SK-MEL-5 (cell line): ENCODE data around the gene RCC2. TPM values are rescaled to one million over a fixed set of nuclear protein-coding genes. Genes with fewer than 3 reads are reported as not detected.
"Not testable (repeated sequence)": the region's sequence is repeated elsewhere in the genome, so short reads cannot be mapped to it uniquely, and the experiment has no call there.

Experiments used
- DNase-seq: peaks from one replicate; pipeline ENCODE4 v3.0.0-alpha.2; 2016; ENCODE audit warnings: low read depth, low spot score
- in situ Hi-C: cut with HindIII; loops from 2 replicates; pipeline ENCODE4 v1.10.0; 2016; ENCODE audit warnings: low sequenced_read_pairs, high pct_unique_total_duplicates, low pct_unique_long_range_greater_than_20kb
- total RNA-seq: library from RNA; depleted of rRNA; stranded (reverse); fragments of >200 nt; shearing (Covaris generic); gene quantifications from 2 replicates; pipeline ENCODE4 v1.2.3, GENCODE V29; 2014

Gene RCC2
- total RNA-seq, 1 experiment from 2014 or later, result 46.3 TPM

GRCh38 chr1:17452686-17453085, 13.2 kb upstream of the RCC2 start:
- in situ Hi-C loops, result no loop called here
- DNase-seq, result no peak

- in situ Hi-C loops, result not testable (repeated sequence)
These were observed 12.7 kb upstream of the RCC2 start for GRCh38 chr1:17452203-17452602.

GRCh38 chr1:17451731-17452130, 12.3 kb upstream of the RCC2 start:
- in situ Hi-C loops, result no loop called here
- no peak for DNase-seq

More at GRCh38 chr1:17452203-17452602, 12.7 kb upstream of the RCC2 start:
- DNase-seq, result not testable (repeated sequence)

GRCh38 chr1:17447501-17447992, 8.1 kb upstream of the RCC2 start:
- DNase-seq, result no peak
- in situ Hi-C loops, result no loop called here

- DNase-seq, result no peak
- in situ Hi-C loops, result no loop called here
These were observed 3.4 kb upstream of the RCC2 start for GRCh38 chr1:17442841-17443240.

- no peak for DNase-seq
- in situ Hi-C loops, result no loop called here
These were observed 2.5 kb upstream of the RCC2 start for GRCh38 chr1:17441993-17442357.

- in situ Hi-C loops, result no loop called here
- DNase-seq, result no peak
These were observed 2.0 kb upstream of the RCC2 start for GRCh38 chr1:17441265-17441992.

- no peak for DNase-seq
- in situ Hi-C loops, result no loop called here
These were observed 1.3 kb upstream of the RCC2 start for GRCh38 chr1:17440827-17441168.

- no peak for DNase-seq
- in situ Hi-C loops, result no loop called here
These were observed 773 bp upstream of the RCC2 start for GRCh38 chr1:17440074-17440826.

GRCh38 chr1:17438318-17439249, 893 bp downstream of the RCC2 start:
- in situ Hi-C loops, result no loop called here
- peak; percentile 72 for DNase-seq

GRCh38 chr1:17437580-17438317, 1.7 kb downstream of the RCC2 start:
- in situ Hi-C loops, result no loop called here

GRCh38 chr1:17437260-17437579, 2.3 kb downstream of the RCC2 start:
- DNase-seq, result no peak
- in situ Hi-C loops, result no loop called here

More at GRCh38 chr1:17437580-17438317, 1.7 kb downstream of the RCC2 start:
- DNase-seq, result peak; percentile 36

GRCh38 chr1:17436380-17437174, 2.9 kb downstream of the RCC2 start:
- in situ Hi-C loops, result no loop called here
- no peak for DNase-seq

- in situ Hi-C loops, result no loop called here
These were observed 4.9 kb downstream of the RCC2 start for GRCh38 chr1:17434601-17435000.

GRCh38 chr1:17434016-17434415, 5.5 kb downstream of the RCC2 start:
- in situ Hi-C loops, result no loop called here
- no peak for DNase-seq

More at GRCh38 chr1:17434601-17435000, 4.9 kb downstream of the RCC2 start:
- no peak for DNase-seq

GRCh38 chr1:17433261-17433660, 6.2 kb downstream of the RCC2 start:
- in situ Hi-C loops, result no loop called here
- DNase-seq, result no peak

- in situ Hi-C loops, result no loop called here
These were observed 7.1 kb downstream of the RCC2 start for GRCh38 chr1:17432412-17432811.

More at GRCh38 chr1:17432412-17432811, 7.1 kb downstream of the RCC2 start:
- no peak for DNase-seq
